ENCODE measurements around the gene NUDT6. TPM values are rescaled to one million over a fixed set of nuclear protein-coding genes. Genes with fewer than 3 reads are reported as not detected.
"Not testable (repeated sequence)": the region's sequence is repeated elsewhere in the genome, so short reads cannot be mapped to it uniquely, and the experiment has no call there.

The NUDT6 gene
- polyA plus RNA-seq, 3 donors, result 14.6 to 23.6 (median 21.0) TPM

- no peak for DNase-seq
Observed at GRCh38 chr4:122882857-122883735, 39.3 kb downstream of the NUDT6 start.

GRCh38 chr4:122879001-122879400 lies 43.4 kb downstream of the NUDT6 start:
- no peak for DNase-seq

DNA sequence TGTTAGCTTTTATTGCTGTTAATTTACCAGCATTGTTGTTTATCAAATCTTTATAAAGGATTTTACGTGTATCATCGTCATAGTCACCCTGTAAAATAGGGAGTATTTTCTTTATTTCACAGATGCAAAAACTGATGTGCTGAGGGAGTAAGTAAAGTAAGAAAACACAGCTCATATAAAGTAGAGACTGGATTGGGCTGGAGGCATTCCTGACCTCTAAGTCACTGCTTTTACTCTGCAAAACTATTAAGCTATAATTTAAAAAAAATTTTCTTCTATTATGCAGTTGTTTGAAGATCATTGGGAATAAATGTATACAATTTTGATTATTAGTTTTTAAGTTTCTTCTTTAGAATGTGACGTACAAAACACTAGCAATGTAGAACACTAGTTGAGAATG lies 45.9 kb downstream of the NUDT6 start:
- DNase-seq, result no peak

DNA sequence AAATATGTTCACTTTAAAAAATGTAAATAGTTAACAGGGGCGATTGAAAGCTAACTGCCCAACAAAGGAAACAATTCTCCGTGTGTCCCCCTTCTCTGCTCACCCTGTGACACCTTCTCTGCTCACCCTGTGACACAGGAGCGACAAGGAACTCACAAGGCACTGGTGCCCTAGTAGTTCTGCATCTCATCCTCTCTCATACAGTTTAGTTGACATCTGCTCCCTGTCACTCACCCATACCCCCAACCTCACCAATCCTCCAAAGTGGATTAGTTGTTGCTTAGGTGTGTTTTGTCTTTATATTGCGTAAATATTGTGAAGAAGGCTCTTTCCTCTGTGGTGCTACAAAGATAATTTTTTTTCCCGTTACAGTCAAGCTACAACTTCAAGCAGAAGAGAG lies 46.4 kb downstream of the NUDT6 start:
- no peak for DNase-seq

DNA sequence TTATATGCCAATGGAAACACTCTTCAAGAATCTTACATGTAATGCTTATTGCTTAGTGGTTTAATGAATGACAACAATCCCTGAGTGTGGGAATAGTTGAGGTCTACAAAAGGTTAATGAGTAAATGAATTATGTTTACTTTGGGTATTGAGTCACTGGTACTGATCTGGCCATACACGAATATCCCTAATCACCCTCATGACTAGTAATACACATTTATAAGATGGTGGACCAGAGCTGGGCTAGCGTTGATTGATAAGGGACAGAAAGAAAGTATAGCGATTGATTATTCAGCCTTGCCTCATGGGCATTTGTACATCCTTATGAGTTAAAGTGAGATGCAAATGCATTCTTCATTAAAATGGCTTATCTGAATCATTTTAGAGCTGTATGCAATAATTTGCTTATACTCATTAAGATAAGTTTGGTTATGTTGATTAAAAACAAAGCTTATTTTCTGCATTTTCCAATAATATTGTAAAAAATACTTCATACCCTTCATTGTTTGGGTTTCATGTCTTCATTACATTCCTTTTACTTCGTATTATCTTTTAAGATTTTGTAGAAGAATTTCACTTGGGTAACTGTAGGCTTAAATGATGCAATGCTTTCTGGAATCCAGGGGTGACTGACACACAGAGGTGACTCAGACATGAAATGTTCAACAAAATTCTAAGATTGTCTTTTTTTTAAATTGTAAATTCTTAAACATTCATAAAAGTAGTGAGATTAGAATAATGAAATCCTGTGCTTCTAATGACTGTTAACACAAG lies 48.4 kb downstream of the NUDT6 start:
- DNase-seq, result no peak

DNA sequence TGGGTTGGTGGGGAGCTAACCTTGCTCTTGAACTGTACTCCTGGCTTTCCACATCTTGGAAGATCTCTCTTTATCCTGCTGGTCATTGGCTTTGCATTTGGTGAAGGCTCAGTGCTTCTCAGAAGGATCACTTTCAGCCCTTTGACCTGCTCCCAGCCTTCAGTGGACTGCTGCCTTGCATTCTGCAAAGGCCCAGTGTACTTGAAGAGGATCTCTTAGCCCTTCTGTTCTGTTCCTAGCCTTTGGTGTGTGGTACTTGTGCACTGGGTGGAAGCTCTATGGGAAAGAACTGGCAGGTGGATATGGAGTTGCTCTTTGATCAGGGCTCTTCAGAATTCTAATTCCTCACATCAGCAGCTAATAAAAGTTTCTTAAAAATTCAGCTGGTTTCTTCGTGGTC lies 49.3 kb downstream of the NUDT6 start:
- no peak for DNase-seq

DNA sequence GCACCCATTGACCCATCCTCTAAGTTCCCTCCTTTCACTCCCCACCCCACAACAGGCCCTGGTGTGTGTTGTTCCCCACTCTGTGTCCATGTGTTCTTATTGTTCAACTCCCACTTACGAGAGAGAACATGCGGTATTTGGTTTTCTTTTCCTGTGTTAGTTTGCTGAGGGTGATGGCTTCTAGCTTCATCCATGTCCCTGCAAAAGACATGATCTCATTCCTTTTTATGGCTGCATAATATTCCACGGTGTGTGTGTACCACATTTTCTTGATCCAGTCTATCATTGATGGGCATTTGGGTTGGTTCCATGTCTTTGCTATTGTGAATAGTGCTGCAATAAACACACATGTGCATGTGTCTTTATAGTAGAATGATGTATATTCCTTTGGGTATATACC lies 54.2 kb downstream of the NUDT6 start:
- DNase-seq, result not testable (repeated sequence)

DNA sequence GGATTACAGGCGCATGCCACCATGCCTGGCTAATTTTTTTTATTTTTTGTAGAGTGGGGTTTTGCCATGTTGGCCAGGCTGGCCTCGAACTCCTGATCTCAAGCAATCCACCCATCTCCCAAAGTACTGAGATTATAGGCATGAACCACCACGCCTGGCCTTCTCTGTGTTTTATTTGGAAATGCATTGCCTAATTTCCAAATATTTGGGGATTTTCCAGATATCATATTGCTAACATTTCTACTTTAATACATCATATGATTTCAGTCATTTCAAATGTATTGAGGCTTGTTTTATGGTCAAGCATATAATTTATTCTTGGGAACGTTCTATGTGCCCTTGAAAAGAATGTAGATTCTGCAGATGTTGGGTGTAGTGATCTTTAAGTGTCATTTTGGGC lies 57.0 kb downstream of the NUDT6 start:
- DNase-seq, result no peak

DNA sequence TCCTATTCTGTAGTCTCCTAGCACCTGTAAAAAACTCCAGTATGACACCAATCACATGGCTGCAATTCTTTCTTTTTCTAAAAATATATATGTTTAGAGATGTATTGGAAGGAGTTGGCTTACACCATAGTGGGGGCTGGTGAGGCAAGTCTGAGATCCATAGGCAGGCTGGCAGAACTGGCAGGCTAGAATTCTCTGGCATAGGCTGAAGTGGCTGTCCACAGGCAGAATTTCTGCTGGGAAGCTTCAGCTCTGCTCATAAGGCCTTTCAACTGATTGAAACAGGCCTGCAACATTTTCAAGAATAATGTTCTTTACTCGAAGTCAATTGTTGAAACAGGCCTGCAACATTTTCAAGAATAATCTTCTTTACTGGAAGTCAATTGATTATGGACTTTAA lies 58.8 kb downstream of the NUDT6 start:
- DNase-seq, result no peak

GRCh38 chr4:122861172-122861943 lies 61.0 kb downstream of the NUDT6 start:
- DNase-seq, result no peak

- no peak for DNase-seq
Observed at GRCh38 chr4:122858705-122859104, 63.7 kb downstream of the NUDT6 start.

GRCh38 chr4:122857160-122857559 lies 65.2 kb downstream of the NUDT6 start:
- no peak for DNase-seq

DNA sequence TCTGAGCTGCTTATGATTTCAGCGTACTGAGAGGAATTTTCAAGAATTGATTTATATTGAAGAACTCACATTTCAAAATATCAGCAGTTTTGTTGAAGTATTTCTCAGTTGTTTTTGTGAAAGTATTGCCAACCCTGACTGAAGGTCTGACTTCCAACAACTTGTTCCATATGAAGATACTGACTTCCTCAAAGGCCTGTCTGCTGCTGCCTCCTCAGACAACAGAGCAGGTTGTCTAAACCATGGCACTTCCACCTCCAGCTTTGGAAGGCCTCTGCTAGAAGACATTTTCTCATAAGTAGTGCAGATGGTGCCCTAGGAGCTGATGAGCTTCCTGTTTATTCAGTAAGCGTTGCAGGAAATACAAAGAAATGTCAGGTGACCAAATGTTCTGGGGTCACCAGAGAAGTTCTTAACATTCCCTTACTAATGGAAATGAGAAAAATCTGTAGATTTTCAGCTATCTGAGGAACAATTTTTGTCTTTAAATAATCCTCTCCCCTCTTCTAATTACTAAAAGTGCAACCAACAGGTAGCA lies 67.0 kb downstream of the NUDT6 start:
- no peak for DNase-seq

DNA sequence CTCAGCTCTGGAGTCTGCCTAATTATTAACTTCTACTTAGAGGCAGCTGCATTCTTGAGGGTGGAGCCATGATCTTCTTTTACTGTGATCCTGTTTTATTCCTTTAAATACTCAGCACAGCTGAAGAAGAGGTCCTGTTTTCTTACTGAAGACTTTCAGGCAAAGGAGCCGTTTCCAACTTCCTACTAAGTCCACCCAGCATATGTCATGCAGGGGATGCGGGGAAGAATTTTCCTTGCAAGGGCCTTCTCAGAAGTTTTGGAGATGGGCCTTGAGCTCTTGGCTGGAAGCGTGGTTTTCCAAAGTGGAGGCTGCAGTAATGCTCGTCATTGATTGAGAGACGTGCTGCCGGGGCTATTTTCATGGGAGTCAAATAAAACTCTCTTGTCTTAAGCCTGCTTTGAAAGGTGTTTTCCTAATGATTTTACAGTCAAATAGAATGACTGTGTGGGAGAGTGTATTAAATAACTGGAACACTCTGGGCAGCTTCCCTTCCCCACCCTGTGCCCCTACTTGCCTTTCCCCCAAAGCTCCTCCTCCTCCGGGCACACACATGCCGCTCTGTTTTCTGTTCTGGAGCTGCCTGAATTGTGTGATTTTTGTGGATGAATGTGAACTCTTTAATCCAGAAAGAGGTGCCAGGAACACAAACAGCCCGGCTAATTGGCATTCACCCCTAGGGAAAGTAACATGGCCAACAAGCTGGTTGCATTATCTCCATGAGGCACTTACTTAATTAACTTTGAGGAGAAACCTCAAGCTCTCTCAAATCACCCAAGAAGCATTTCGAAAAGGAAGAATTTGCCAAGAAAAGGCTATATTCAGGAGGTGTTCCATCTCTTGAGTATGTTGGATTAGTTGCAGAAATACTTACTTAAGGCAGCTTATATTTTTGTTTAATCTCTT lies 67.7 kb downstream of the NUDT6 start:
- DNase-seq, result peak; percentile 30

DNA sequence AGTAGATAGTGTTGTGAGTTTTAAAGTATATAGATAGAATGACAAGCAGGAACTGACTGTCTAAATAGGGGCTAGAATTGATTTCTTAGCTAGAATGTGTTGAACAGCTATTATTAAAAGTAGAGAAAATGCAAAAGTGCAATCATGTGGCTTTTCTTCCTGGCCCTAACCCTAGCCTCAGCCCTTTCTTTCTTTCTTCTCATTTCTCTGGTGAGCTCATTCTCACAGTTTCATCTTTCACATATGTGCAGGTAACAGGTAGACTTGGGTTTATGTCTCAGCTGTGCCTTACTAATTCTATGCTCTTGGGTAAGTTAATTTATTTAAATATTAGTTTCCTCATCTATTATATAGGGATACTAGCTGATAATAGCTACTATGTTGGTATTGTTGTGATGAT lies 70.8 kb downstream of the NUDT6 start:
- no peak for DNase-seq

DNA sequence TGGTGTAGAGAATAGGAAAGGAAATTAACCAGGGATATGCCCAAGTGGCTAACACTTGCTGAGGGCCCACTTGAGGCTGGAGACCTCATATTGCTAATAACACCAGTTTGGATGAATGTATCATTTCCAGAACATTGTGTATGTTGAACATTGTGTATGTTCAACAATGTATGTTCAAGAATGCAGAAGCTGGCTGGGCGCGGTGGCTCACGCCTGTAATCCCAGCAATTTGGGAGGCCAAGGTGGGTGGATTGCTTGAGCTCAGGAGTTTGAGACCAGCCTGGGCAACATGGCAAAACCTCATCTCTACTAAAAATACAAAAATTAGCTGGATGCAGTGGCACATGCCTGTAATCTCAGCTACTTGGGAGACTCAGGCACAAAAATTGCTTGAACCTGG lies 72.6 kb downstream of the NUDT6 start:
- not testable (repeated sequence) for DNase-seq

GRCh38 chr4:122847931-122848330 lies 74.5 kb downstream of the NUDT6 start:
- no peak for DNase-seq

GRCh38 chr4:122845760-122846159 lies 76.6 kb downstream of the NUDT6 start:
- DNase-seq, result no peak

DNA sequence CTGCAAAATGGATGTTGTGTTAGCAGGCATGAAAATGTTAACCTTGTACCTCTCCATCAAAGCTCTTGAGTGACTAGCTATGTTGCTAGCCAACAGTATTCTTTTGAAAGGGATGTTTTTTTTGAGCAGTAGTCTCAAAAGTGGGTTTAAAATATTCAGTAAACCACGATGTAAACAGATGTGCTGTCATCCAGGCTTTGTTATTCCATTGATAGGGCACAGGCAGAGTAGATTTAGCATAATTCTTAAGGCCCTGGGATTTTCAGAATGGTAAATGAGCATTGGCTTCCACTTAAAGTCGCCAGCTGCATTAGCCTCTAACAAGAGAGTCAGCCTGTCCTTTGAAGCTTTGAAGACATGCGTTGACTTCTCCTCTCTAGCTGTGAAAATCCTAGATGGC lies 77.3 kb downstream of the NUDT6 start:
- DNase-seq, result no peak

DNA sequence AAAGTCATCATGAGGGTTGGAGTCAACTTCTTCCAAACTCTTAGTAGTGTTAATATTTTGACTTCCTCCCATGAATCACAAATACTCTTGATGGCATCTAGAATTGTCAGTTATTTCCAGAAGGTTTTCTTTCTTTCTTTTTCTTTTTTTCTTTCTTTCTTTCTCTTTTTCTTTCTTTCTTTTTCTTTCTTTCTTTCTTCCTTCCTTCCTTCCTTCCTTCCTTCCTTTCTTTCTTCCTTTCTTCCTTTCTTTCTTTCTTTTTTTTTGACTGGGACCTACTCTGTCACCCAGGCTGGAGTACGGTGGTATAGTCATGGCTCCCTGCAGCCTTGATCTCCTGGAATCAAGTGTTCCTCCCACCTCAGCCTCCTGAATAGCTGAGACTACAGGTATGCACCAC lies 78.0 kb downstream of the NUDT6 start:
- DNase-seq, result not testable (repeated sequence)

- DNase-seq, result no peak
Observed at GRCh38 chr4:122842984-122843531, 79.3 kb downstream of the NUDT6 start.

Measured in renal pelvis (tissue), 4 donors.